ACHN (cell line): Measurements from ENCODE around the gene TDRD3.
A peak's percentile ranks its signal among the peaks of the same experiment; 100 is the strongest.
"Not testable (repeated sequence)": the region's sequence is repeated elsewhere in the genome, so short reads cannot be mapped to it uniquely, and the experiment has no call there.

Experiments used
- DNase-seq: peaks from one replicate; pipeline ENCODE4 v3.0.0-alpha.2; 2015
- in situ Hi-C: cut with HindIII; loops from 2 replicates; pipeline ENCODE4 v1.10.0; 2017; ENCODE audit warnings: low sequenced_read_pairs, low pct_ligation_motif_present, low pct_unique_long_range_greater_than_20kb

TDRD3 gene

GRCh38 chr13:60396783-60397703 is at the start of gene TDRD3:
TDRD3 (plus strand) TSS chr13:60397220; CDS start chr13:60397365, 145 bp downstream.
- DNase-seq: peak; percentile 78
- in situ Hi-C loops: no loop called here

GRCh38 chr13:60347690-60348089 is 49.3 kb upstream of the TDRD3 start:
- in situ Hi-C loops: no loop called here
- no peak for DNase-seq

GRCh38 chr13:60348097-60348496 is 48.9 kb upstream of the TDRD3 start:
- no peak for DNase-seq
- in situ Hi-C loops: no loop called here

GRCh38 chr13:60351326-60351725 is 45.7 kb upstream of the TDRD3 start:
- peak; percentile 20 for DNase-seq
- in situ Hi-C loops: no loop called here

- in situ Hi-C loops: no loop called here
- no peak for DNase-seq
Measured at GRCh38 chr13:60351855-60352615, 45.0 kb upstream of the TDRD3 start.

- no peak for DNase-seq
- in situ Hi-C loops: no loop called here
Measured at GRCh38 chr13:60352644-60353043, 44.4 kb upstream of the TDRD3 start.

GRCh38 chr13:60355056-60355455 is 42.0 kb upstream of the TDRD3 start:
- DNase-seq: no peak
- in situ Hi-C loops: no loop called here

- in situ Hi-C loops: no loop called here
Measured at GRCh38 chr13:60356970-60357369, 40.0 kb upstream of the TDRD3 start.

GRCh38 chr13:60358453-60358852 is 38.6 kb upstream of the TDRD3 start:
- DNase-seq: no peak
- in situ Hi-C loops: no loop called here

More at GRCh38 chr13:60356970-60357369, 40.0 kb upstream of the TDRD3 start:
- no peak for DNase-seq

GRCh38 chr13:60363288-60363687 is 33.7 kb upstream of the TDRD3 start:
- in situ Hi-C loops: no loop called here
- DNase-seq: no peak

- in situ Hi-C loops: no loop called here
- peak; percentile 1 for DNase-seq
Measured at GRCh38 chr13:60369242-60369641, 27.8 kb upstream of the TDRD3 start.

- in situ Hi-C loops: no loop called here
- no peak for DNase-seq
Measured at GRCh38 chr13:60370343-60370742, 26.7 kb upstream of the TDRD3 start.

- DNase-seq: no peak
- in situ Hi-C loops: no loop called here
Measured at GRCh38 chr13:60372141-60372540, 24.9 kb upstream of the TDRD3 start.

- in situ Hi-C loops, DNase-seq: not testable (repeated sequence)
Measured at GRCh38 chr13:60379282-60379681, 17.7 kb upstream of the TDRD3 start.

GRCh38 chr13:60379837-60380565 is 17.0 kb upstream of the TDRD3 start:
- peak; percentile 16 for DNase-seq
- in situ Hi-C loops: no loop called here

GRCh38 chr13:60384911-60385310 is 12.1 kb upstream of the TDRD3 start:
- in situ Hi-C loops: no loop called here
- no peak for DNase-seq

- DNase-seq: no peak
Measured at GRCh38 chr13:60386250-60386649, 10.8 kb upstream of the TDRD3 start.

GRCh38 chr13:60392131-60392530 is 4.9 kb upstream of the TDRD3 start:
- in situ Hi-C loops: no loop called here
- no peak for DNase-seq

More at GRCh38 chr13:60386250-60386649, 10.8 kb upstream of the TDRD3 start:
- in situ Hi-C loops: no loop called here
